DND-41 (cell line): Measurements from ENCODE around the gene MZT2A.
"Not testable (repeated sequence)": the region's sequence is repeated elsewhere in the genome, so short reads cannot be mapped to it uniquely, and the experiment has no call there.

Experiments
- ATAC-seq: fragments of 200-7000 bp; cut with Tn5 transposase; 3 replicates; pipeline ENCODE4 v1.9.1; 2021; ENCODE audit warnings: low read depth; ENCODE audit not compliant: insufficient read depth
- DNase-seq: peaks from one replicate; pipeline ENCODE4 v3.0.0-alpha.2; 2020
- H2AFZ ChIP-seq: 2 replicates; pipeline ENCODE4 v1.6.0; 2012; ENCODE audit warnings: low read depth, low read length
- H3K27ac ChIP-seq: 2 replicates; pipeline ENCODE4 v1.5.1; 2012; ENCODE audit warnings: low read length, inconsistent platforms
- H3K27me3 ChIP-seq: fragments of 200-600 bp; sonication (generic); 2 replicates; pipeline ENCODE4 v1.6.0; 2012; ENCODE audit warnings: low read length, mild to moderate bottlenecking, inconsistent platforms; ENCODE audit not compliant: insufficient read depth, poor library complexity
- H3K36me3 ChIP-seq: 2 replicates; pipeline ENCODE4 v1.5.1; 2012; ENCODE audit warnings: low read length, inconsistent platforms; ENCODE audit not compliant: insufficient read depth
- H3K4me1 ChIP-seq: 2 replicates; pipeline ENCODE4 v1.5.1; 2012; ENCODE audit warnings: mild to moderate bottlenecking, low read length; ENCODE audit not compliant: insufficient read depth
- H3K4me2 ChIP-seq: 2 replicates; pipeline ENCODE4 v1.6.0; 2012; ENCODE audit warnings: mild to moderate bottlenecking, moderate library complexity, low read length, inconsistent platforms; ENCODE audit not compliant: insufficient read depth
- H3K4me3 ChIP-seq, 2 experiments: fragments of 200-600 bp in 1 of 2; shearing (Covaris generic) in 1 of 2; 2 replicates each; pipeline ENCODE4 v1.5.1; 2012 to 2016; ENCODE audit warnings: inconsistent platforms in 2 of 2, low read length in 2 of 2, mild to moderate bottlenecking in 2 of 2, low read depth in 1 of 2, moderate library complexity in 1 of 2
- H3K79me2 ChIP-seq: 2 replicates; pipeline ENCODE4 v1.6.0; 2012; ENCODE audit warnings: low read length, inconsistent platforms; ENCODE audit not compliant: insufficient read depth
- H3K9ac ChIP-seq: 2 replicates; pipeline ENCODE4 v1.6.0; 2012; ENCODE audit warnings: low read depth, mild to moderate bottlenecking, inconsistent platforms, low read length, moderate library complexity
- H3K9me3 ChIP-seq: 2 replicates; pipeline ENCODE4 v1.5.1; 2012; ENCODE audit warnings: low read length, moderate library complexity, mild to moderate bottlenecking, inconsistent platforms; ENCODE audit not compliant: insufficient read depth, severe bottlenecking
- H4K20me1 ChIP-seq: 2 replicates; pipeline ENCODE4 v1.6.0; 2012; ENCODE audit warnings: low read length; ENCODE audit not compliant: insufficient read depth
- CTCF ChIP-seq: IDR thresholded peaks from 2 replicates; pipeline ENCODE4 v1.5.1; 2012; ENCODE audit warnings: borderline replicate concordance, low read length, moderate library complexity, mild to moderate bottlenecking; ENCODE audit not compliant: poor library complexity, severe bottlenecking; ENCODE audit errors: extremely low read depth
- EZH2 ChIP-seq: IDR thresholded peaks from 3 replicates; pipeline ENCODE4 v1.6.1; 2012; ENCODE audit warnings: borderline replicate concordance, low read depth, mild to moderate bottlenecking, moderate library complexity, low read length, inconsistent platforms; ENCODE audit not compliant: severe bottlenecking

The MZT2A gene

DNA sequence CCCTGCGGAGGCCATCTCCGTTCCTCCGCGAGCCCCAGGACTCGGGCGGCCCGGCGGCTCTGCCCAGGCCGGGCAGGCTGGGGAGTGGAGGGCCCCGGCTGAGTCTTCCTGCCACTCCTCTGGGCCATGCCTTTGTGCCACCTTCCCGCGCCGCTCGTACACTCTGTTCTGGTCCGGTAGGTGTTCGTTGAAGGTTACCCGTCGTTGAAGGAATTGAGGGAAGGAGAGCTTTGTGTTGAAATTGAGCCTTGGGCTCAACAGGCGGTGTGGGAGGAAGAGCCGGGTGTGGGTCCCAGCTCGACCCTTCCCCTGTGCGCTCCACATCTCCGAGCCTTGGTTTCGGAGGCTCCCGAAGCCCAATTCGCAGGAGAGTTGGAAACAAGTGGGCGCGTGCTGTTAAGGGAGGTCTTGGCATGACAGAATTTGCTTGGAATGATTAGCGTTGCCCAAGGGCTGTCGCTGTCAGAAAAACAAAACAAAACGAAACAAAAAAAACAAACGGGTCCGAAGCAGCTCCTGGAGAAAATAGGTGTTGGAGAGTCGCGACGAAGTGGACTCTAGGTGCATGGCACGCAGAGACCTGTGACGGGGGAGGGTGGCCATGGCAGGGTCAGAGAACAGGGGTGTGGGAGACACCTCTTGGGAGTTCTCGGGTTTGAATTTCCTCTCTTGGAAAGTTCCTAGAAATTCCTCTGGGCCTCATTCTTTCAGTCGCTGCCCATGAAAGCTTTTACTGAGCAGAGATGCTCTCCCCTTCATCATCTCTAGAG, 1.2 kb upstream of the MZT2A start:
- TF ChIP-seq CTCF = no peak
- no peak for TF ChIP-seq EZH2
- Histone ChIP-seq H3K27ac (peak overlapping the region; percentile 100), H3K4me3 (peak overlapping the region; percentile 73 to 91), H4K20me1 (peaks cover 56% of the 10 kb centered on the region), H3K4me1 (peaks cover 52% of the 10 kb centered on the region), H3K79me2 (peaks cover 96% of the 10 kb centered on the region), H3K36me3 (peaks cover 39% of the 10 kb centered on the region), H3K9ac (peak overlapping the region; percentile 99), H3K9me3 (no peaks in the 10 kb centered on the region), H3K4me2 (peak overlapping the region; percentile 87), H3K27me3 (no peaks in the 10 kb centered on the region), H2AFZ (peak overlapping the region; percentile 98)
- ATAC-seq (peak; percentile 33), DNase-seq (no peak)

DNA sequence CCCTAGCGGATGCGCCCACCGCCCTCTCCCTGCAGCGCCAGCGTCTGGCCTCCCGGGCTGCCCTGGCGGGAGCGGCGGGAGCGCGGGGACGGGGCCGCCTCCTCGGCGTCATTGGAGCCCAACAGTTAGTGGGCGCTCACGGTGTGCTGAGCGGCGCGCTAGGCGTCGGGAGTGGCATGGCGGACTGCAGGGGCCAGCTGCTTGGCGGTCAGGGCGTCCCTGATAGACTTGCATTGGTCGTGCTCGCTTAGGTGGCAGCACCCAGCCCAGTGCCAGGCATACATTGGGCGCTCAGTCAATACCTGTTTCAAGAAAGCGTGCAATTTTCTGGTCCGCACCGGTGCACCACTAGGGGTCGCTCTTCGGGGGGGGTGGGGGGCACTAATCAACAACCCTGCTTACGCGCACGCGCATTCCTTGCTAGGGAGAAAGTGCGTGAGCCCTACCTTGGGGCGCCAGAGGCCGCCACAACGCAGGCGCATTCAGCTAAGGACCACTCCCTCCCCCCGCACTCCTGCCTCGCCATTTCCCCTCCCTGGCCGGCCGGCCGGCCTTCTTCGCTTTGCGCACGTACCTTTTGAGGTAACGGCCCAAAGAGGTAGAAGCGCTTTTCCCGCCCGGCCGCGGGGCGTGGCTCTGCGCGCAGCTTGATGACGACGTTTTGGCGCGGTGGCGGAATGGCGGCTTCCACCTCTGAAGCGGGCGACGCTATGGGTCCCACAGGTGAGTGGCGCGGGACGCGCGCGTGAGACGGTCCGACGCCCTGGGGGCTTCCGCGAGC, 411 bp upstream of the MZT2A start:
- H3K79me2 ChIP-seq = peaks cover 97% of the 10 kb centered on the region
- H3K9ac ChIP-seq = peak overlapping the region; percentile 99
- H2AFZ ChIP-seq = peak overlapping the region; percentile 98
- no peaks in the 10 kb centered on the region for H3K9me3 ChIP-seq
- H4K20me1 ChIP-seq = peaks cover 54% of the 10 kb centered on the region
- H3K27ac ChIP-seq = peak overlapping the region; percentile 100
- H3K4me2 ChIP-seq = peak overlapping the region; percentile 87
- H3K4me1 ChIP-seq = peaks cover 53% of the 10 kb centered on the region
- no peak for TF ChIP-seq EZH2
- peak; percentile 71 for TF ChIP-seq CTCF
- DNase-seq = peak; percentile 90
- H3K36me3 ChIP-seq = peaks cover 40% of the 10 kb centered on the region
- peak overlapping the region; percentile 73 to 91 for H3K4me3 ChIP-seq
- peak; percentile 75 for ATAC-seq
- no peaks in the 10 kb centered on the region for H3K27me3 ChIP-seq

DNA sequence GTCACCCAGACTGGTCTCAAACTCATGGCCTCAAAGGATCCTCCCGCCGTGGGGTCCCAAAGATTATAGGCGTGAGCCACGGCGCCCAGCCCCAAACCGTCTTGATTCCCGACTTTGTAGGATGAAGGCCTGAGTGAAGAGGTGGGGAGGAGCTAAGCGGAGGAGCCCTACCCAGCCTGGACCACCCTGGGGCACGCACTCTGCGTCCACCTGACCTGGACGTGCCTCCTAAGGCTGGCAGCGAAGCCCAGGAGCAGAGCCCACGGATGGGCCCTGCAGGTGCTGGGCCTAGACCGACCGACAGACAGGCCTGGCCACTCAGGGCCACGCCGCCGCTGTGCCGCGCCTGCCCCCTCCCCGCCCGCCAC, 744 bp downstream of the MZT2A start:
- ATAC-seq = peak; percentile 14
- H3K9me3 ChIP-seq, H3K27me3 ChIP-seq, DNase-seq: not testable (repeated sequence)
- Histone ChIP-seq H3K9ac (peak overlapping the region; percentile 99), H3K36me3 (peaks cover 40% of the 10 kb centered on the region), H3K79me2 (peaks cover 96% of the 10 kb centered on the region), H3K4me3 (peak overlapping the region; percentile 24 to 91; a peak in 3 of 4 replicates), H3K27ac (peak overlapping the region; percentile 95), H4K20me1 (peaks cover 53% of the 10 kb centered on the region), H2AFZ (peak overlapping the region; percentile 71), H3K4me2 (peak overlapping the region; percentile 87), H3K4me1 (peaks cover 52% of the 10 kb centered on the region)

GRCh38 chr2:131490616-131491468, 1.4 kb downstream of the MZT2A start:
- peak; percentile 58 for ATAC-seq
- Histone ChIP-seq H4K20me1 (peaks cover 54% of the 10 kb centered on the region), H3K27ac (peak overlapping the region; percentile 95), H3K4me1 (peaks cover 46% of the 10 kb centered on the region), H3K79me2 (peaks cover 94% of the 10 kb centered on the region), H3K9ac (peak overlapping the region; percentile 99), H3K36me3 (peaks cover 46% of the 10 kb centered on the region), H2AFZ (peak overlapping the region; percentile 71), H3K4me3 (peak overlapping the region; percentile 24 to 91; a peak in 3 of 4 replicates), H3K4me2 (peak overlapping the region; percentile 87)
- DNase-seq = peak; percentile 69
- H3K9me3 ChIP-seq, H3K27me3 ChIP-seq: not testable (repeated sequence)
